Fibroblast of mammary gland (primary cell): ENCODE data around the gene KIF5C.

Source experiments
- DNase-seq: peaks from one replicate; pipeline ENCODE4 v3.0.0-alpha.2; 2010; ENCODE audit warnings: low read depth
- H3K4me3 ChIP-seq: 2 replicates; pipeline ENCODE4 v1.5.1; 2011; ENCODE audit warnings: low read depth, mild to moderate bottlenecking, low read length, moderate library complexity; ENCODE audit not compliant: control insufficient read depth
- CTCF ChIP-seq: conservative IDR thresholded peaks from 2 replicates; pipeline ENCODE4 v1.5.1; 2011; ENCODE audit warnings: low read depth, low read length, inconsistent platforms; ENCODE audit not compliant: control insufficient read depth, insufficient read depth

The KIF5C gene

GRCh38 chr2:149018981-149019380 lies 144.0 kb downstream of the KIF5C start:
- no peak overlapping the region for H3K4me3 ChIP-seq
- no peak for TF ChIP-seq CTCF
- DNase-seq, result no peak

GRCh38 chr2:149019768-149020167 lies 144.7 kb downstream of the KIF5C start:
- TF ChIP-seq CTCF, result no peak
- no peak overlapping the region for H3K4me3 ChIP-seq
- DNase-seq, result no peak

GRCh38 chr2:149020432-149020851 lies 145.4 kb downstream of the KIF5C start:
- no peak overlapping the region for H3K4me3 ChIP-seq
- no peak for DNase-seq
- TF ChIP-seq CTCF, result no peak

- H3K4me3 ChIP-seq, result no peak overlapping the region
- no peak for DNase-seq
- no peak for TF ChIP-seq CTCF
Observed at GRCh38 chr2:149021271-149021719, 146.3 kb downstream of the KIF5C start.

- no peak for DNase-seq
Observed at GRCh38 chr2:149021761-149022160, 146.7 kb downstream of the KIF5C start.

GRCh38 chr2:149023091-149023490 lies 148.1 kb downstream of the KIF5C start:
- no peak overlapping the region for H3K4me3 ChIP-seq
- no peak for TF ChIP-seq CTCF
- no peak for DNase-seq

More at GRCh38 chr2:149021761-149022160, 146.7 kb downstream of the KIF5C start:
- TF ChIP-seq CTCF, result no peak
- no peak overlapping the region for H3K4me3 ChIP-seq
